ENCODE measurements around the gene CTXN1.

DNA sequence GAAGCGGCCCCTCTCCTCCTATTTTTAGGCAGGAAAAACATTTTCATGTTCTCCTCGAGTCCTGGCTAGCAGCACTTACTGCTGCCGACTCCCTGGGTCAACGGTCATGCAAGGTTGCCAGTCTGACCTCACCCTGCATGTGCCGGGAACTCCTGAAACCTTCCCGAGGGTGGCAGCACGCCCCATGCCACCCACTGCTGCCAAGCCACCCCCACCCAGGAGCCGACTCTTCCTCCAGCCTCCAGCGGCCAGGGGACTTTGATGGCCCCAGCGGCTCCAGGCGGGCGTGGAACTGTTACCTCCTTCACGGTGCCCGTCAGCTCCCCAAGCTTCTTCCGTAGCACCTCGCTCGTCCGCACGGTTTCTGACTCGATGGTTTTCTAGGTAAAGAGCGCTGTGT lies 8.8 kb upstream of the CTXN1 start:
- TF ChIP-seq, protein P1, sequence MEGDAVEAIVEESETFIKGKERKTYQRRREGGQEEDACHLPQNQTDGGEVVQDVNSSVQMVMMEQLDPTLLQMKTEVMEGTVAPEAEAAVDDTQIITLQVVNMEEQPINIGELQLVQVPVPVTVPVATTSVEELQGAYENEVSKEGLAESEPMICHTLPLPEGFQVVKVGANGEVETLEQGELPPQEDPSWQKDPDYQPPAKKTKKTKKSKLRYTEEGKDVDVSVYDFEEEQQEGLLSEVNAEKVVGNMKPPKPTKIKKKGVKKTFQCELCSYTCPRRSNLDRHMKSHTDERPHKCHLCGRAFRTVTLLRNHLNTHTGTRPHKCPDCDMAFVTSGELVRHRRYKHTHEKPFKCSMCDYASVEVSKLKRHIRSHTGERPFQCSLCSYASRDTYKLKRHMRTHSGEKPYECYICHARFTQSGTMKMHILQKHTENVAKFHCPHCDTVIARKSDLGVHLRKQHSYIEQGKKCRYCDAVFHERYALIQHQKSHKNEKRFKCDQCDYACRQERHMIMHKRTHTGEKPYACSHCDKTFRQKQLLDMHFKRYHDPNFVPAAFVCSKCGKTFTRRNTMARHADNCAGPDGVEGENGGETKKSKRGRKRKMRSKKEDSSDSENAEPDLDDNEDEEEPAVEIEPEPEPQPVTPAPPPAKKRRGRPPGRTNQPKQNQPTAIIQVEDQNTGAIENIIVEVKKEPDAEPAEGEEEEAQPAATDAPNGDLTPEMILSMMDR (IDR thresholded peaks at IDR 0.05), result no peak
- no peak for TF ChIP-seq POLR2A (IDR thresholded peaks at IDR 0.05)

Data from testis (tissue), 2 donors.